T-helper 1 cell treated with Interleukin-12 subunit alpha and Interleukin-12 subunit beta and Interleukin-4 antibody, amounts not matched to agents 30 ng/mL and 1 ng/mL, for 36 hours (primary cell): ENCODE results near the gene TOM1L2. TPM values are rescaled to one million over a fixed set of nuclear protein-coding genes. Genes with fewer than 3 reads are reported as not detected.

Experiments used
- intact Hi-C: fragments of 100-400 bp; cut with micrococcal nuclease; formaldehyde crosslinking; loops from one replicate; pipeline ENCODE4 v1.15.1; 2024
- total RNA-seq: library from RNA; stranded (reverse); gene quantifications from 2 replicates; pipeline ENCODE4 v1.2.3, GENCODE V29; 2022

TOM1L2 gene
- total RNA-seq, 1 donor from 2014 or later = 31.9 TPM

- intact Hi-C loops = loop anchor here (1.0 to 10.0 kb wide), 20 partner anchors 13 to 767 kb away; partner anchors contain the start of genes ALKBH5, ATPAF2, COPS3 and DRG2
These were observed 622 bp downstream of the TOM1L2 start for GRCh38 chr17:17971431-17972125.

GRCh38 chr17:17970699-17971430, 1.3 kb downstream of the TOM1L2 start:
- intact Hi-C loops = loop anchor here (5.0 to 10.0 kb wide), 4 partner anchors 286 to 766 kb away; partner anchors contain the start of genes COPS3, FLII, MED9 and PLD6

GRCh38 chr17:17966399-17966798, 5.8 kb downstream of the TOM1L2 start:
- intact Hi-C loops = no loop called here

- intact Hi-C loops = no loop called here
These were observed 7.0 kb downstream of the TOM1L2 start for GRCh38 chr17:17965152-17965721.

- intact Hi-C loops = no loop called here
These were observed 7.5 kb downstream of the TOM1L2 start for GRCh38 chr17:17964710-17965109.

GRCh38 chr17:17963694-17964436, 8.3 kb downstream of the TOM1L2 start:
- intact Hi-C loops = no loop called here

GRCh38 chr17:17963066-17963465, 9.1 kb downstream of the TOM1L2 start:
- intact Hi-C loops = no loop called here

GRCh38 chr17:17960500-17961030, 11.6 kb downstream of the TOM1L2 start:
- intact Hi-C loops = no loop called here

GRCh38 chr17:17959520-17960361, 12.5 kb downstream of the TOM1L2 start:
- intact Hi-C loops = loop anchor here (2.0 to 5.0 kb wide), 3 partner anchors 65 to 207 kb away; partner anchors contain the start of genes ATPAF2 and GID4

GRCh38 chr17:17958982-17959381, 13.2 kb downstream of the TOM1L2 start:
- intact Hi-C loops = loop anchor here (1.0 to 5.0 kb wide), 4 partner anchors 13 to 207 kb away; partner anchors contain the start of genes ATPAF2, DRC3, GID4 and TOM1L2

- intact Hi-C loops = loop anchor here (5.0 kb wide), 1 partner anchor 205 kb away; no protein-coding TSS in a partner anchor
These were observed 14.7 kb downstream of the TOM1L2 start for GRCh38 chr17:17957584-17957916.

- intact Hi-C loops = loop anchor here (5.0 kb wide), 1 partner anchor 204 kb away; no protein-coding TSS in a partner anchor
These were observed 16.3 kb downstream of the TOM1L2 start for GRCh38 chr17:17955790-17956341.

- intact Hi-C loops = no loop called here
These were observed 18.1 kb downstream of the TOM1L2 start for GRCh38 chr17:17954079-17954478.

GRCh38 chr17:17952691-17953090, 19.5 kb downstream of the TOM1L2 start:
- intact Hi-C loops = no loop called here

- intact Hi-C loops = no loop called here
These were observed 20.7 kb downstream of the TOM1L2 start for GRCh38 chr17:17951524-17951923.

- intact Hi-C loops = no loop called here
These were observed 21.4 kb downstream of the TOM1L2 start for GRCh38 chr17:17950806-17951205.

- intact Hi-C loops = no loop called here
These were observed 21.9 kb downstream of the TOM1L2 start for GRCh38 chr17:17950347-17950746.

- intact Hi-C loops = no loop called here
These were observed 24.2 kb downstream of the TOM1L2 start for GRCh38 chr17:17947966-17948365.

- intact Hi-C loops = no loop called here
These were observed 24.9 kb downstream of the TOM1L2 start for GRCh38 chr17:17947309-17947708.

- intact Hi-C loops = no loop called here
These were observed 26.1 kb downstream of the TOM1L2 start for GRCh38 chr17:17946093-17946492.
